Cardiac muscle cell (in vitro differentiated cells and primary cell): ENCODE data around the gene GNPTG. TPM values are rescaled to one million over a fixed set of nuclear protein-coding genes. Genes with fewer than 3 reads are reported as not detected.

ENCODE experiments used
- DNase-seq, 2 donors: peaks; one replicate each; pipeline versions ENCODE4 v3.0.0 to v3.0.0-alpha.2; 2010 to 2017; ENCODE audit warnings: low read depth in 1 of 2, low spot score in 1 of 2
- H3K27ac ChIP-seq: fragments of 200-600 bp; sonication (generic); 2 replicates; pipeline ENCODE4 v1.5.1; 2016
- H3K27me3 ChIP-seq: fragments of 200-600 bp; sonication (generic); 2 replicates; pipeline ENCODE4 v1.6.0; 2016; ENCODE audit warnings: control low read depth
- H3K36me3 ChIP-seq: fragments of 200-600 bp; sonication (generic); 2 replicates; pipeline ENCODE4 v1.5.1; 2016; ENCODE audit warnings: control low read depth
- H3K4me1 ChIP-seq: fragments of 200-600 bp; sonication (generic); 2 replicates; pipeline ENCODE4 v1.8.1; 2017; ENCODE audit warnings: low read depth, mild to moderate bottlenecking, mixed run types
- H3K4me3 ChIP-seq: fragments of 200-600 bp; sonication (generic); 2 replicates; pipeline ENCODE4 v1.5.1; 2016; ENCODE audit warnings: mild to moderate bottlenecking
- H3K9me3 ChIP-seq: fragments of 200-600 bp; sonication (generic); 2 replicates; pipeline ENCODE4 v1.5.1; 2017; ENCODE audit warnings: low read depth, mild to moderate bottlenecking, control low read depth
- polyA plus RNA-seq: library from polyadenylated mRNA; unstranded; fragments of >200 nt; fragmentation: Nextera tagmentation; extraction: Ambion mirVana; gene quantifications from 2 replicates; pipeline ENCODE4 v1.2.1, GENCODE V29; 2016
- total RNA-seq: library from RNA; depleted of rRNA; stranded (reverse); fragments of >200 nt; gene quantifications from 2 replicates; pipeline ENCODE4 v1.2.3, GENCODE V29; 2016
- TF ChIP-seq, protein P1 (sequence below): IDR thresholded peaks from 2 replicates; pipeline ENCODE4 v1.5.1; 2012; ENCODE audit warnings: low read depth, mild to moderate bottlenecking, low read length

The GNPTG gene
- total and polyA plus RNA-seq, 2 experiments from 2014 or later, result 57.0 to 60.3 TPM

GRCh38 chr16:1342526-1343427, 9.0 kb upstream of the GNPTG start:
- Histone ChIP-seq H3K4me1 (no peaks in the 10 kb centered on the region), H3K36me3 (no peaks in the 10 kb centered on the region), H3K4me3 (peak overlapping the region; percentile 29), H3K9me3 (no peaks in the 10 kb centered on the region), H3K27me3 (peaks cover 11% of the 10 kb centered on the region), H3K27ac (no peak overlapping the region)
- DNase-seq, result peak; percentile 83 to 99
- TF ChIP-seq, protein P1, sequence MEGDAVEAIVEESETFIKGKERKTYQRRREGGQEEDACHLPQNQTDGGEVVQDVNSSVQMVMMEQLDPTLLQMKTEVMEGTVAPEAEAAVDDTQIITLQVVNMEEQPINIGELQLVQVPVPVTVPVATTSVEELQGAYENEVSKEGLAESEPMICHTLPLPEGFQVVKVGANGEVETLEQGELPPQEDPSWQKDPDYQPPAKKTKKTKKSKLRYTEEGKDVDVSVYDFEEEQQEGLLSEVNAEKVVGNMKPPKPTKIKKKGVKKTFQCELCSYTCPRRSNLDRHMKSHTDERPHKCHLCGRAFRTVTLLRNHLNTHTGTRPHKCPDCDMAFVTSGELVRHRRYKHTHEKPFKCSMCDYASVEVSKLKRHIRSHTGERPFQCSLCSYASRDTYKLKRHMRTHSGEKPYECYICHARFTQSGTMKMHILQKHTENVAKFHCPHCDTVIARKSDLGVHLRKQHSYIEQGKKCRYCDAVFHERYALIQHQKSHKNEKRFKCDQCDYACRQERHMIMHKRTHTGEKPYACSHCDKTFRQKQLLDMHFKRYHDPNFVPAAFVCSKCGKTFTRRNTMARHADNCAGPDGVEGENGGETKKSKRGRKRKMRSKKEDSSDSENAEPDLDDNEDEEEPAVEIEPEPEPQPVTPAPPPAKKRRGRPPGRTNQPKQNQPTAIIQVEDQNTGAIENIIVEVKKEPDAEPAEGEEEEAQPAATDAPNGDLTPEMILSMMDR, result no peak

DNA sequence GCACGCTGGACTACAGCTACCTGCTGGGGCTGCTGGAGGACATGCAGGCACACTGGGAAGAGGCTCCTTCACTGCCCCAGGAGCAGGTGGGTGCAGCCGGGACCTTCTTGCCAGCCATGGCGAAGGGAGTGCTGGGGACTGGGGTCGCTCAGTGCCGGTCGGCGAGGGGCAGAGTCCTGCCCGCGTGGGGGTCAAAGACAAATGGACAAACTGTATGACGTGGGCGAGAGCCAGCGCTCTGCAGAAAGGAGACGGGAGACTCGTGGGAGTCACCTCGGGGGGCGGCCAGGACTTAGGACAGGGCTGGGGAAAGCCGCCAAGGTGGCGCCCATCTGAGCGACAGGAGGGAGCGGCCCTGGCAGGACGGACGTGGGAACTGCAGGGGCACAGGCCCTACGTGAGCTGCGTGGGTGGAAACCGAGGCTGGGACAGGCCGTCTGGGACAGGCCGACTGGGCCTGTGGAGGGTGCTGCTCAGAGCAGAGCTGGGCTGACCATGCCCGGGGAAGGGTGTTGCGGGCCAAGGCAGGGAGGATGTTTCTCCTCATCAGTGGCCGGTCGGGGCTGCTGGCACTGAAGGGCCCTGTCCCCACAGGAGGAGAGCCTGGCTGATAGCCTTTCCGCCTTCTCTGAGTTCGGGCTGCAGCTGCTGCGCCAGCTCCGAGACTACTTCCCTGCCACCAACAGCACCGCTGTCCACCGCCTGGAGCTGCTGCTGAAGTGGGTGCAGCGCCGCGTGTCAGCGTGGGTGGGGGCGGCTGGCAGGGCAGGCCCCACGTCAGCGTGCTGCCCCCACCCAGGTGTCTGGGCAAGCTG, 8.1 kb upstream of the GNPTG start:
- no peaks in the 10 kb centered on the region for H3K4me1 ChIP-seq
- peaks cover 8% of the 10 kb centered on the region for H3K27me3 ChIP-seq
- TF ChIP-seq, protein P1, result no peak
- no peaks in the 10 kb centered on the region for H3K9me3 ChIP-seq
- H3K36me3 ChIP-seq, result peaks cover 2% of the 10 kb centered on the region
- H3K4me3 ChIP-seq, result peak overlapping the region; percentile 29
- DNase-seq, result no peak
- no peak overlapping the region for H3K27ac ChIP-seq

GRCh38 chr16:1344499-1344898, 7.2 kb upstream of the GNPTG start:
- H3K27me3 ChIP-seq, result no peaks in the 10 kb centered on the region
- TF ChIP-seq, protein P1, result no peak
- no peaks in the 10 kb centered on the region for H3K4me1 ChIP-seq
- H3K27ac ChIP-seq, result no peak overlapping the region
- DNase-seq, result no peak
- H3K9me3 ChIP-seq, result no peaks in the 10 kb centered on the region
- peaks cover 11% of the 10 kb centered on the region for H3K36me3 ChIP-seq
- H3K4me3 ChIP-seq, result no peak overlapping the region

DNA sequence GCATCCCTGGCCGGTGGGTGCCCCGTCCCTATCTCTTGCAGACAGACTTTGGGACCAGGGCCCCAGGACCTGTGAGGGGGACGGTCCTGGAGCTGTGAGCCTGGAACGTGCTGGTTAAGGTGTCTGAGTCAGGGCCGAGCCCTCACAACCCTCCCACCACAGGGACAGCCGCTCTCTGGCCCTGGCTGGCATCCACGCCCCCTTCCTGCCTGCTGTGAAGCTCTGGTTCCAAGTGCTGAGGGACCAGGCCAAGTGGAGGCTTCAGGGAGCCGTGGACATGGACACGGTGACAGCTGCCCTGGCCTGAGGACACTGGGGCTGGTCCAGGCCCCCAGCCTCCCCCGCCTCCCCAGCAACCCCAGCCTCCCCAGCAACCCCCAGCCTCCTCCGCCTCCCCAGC, 6.6 kb upstream of the GNPTG start:
- Histone ChIP-seq H3K4me1 (no peaks in the 10 kb centered on the region), H3K36me3 (peaks cover 17% of the 10 kb centered on the region), H3K27me3 (no peaks in the 10 kb centered on the region), H3K4me3 (no peak overlapping the region), H3K9me3 (no peaks in the 10 kb centered on the region), H3K27ac (no peak overlapping the region)
- DNase-seq, result no peak
- TF ChIP-seq, protein P1, result no peak

DNA sequence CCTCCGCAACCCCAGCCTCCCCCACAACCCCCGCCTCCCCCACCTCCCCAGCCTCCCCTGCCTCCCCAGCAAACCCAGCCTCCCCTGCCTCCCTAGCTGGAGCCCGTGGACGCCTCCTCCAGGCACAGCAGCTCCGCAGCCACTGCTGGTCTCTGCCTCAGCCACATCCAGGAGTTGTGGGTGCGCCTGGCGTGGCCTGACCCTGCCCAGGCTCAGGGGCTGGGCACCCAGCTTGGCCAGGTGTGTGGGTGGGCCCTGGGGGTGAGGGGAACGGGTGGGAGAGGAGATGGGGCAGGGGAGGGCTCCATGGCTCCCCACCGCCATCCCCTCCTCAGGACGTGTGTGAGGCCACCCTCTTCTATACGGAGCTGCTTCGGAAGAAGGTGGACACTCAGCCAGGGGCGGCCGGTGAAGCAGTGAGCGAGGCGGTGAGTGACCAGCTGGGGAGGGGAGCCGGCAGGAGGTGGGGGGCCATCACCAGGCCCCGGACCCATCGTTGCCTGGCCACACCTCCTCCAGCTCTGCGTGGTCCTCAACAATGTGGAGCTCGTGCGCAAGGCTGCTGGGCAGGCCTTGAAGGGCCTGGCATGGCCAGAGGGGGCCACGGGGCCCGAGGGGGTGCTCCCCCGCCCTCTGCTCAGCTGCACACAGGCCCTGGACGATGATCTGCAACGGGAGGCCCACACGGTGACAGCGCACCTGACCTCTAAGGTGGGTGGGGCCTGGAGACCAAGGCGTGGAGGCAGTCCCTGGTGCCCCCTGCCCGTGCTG, 5.9 kb upstream of the GNPTG start:
- H3K27me3 ChIP-seq, result no peaks in the 10 kb centered on the region
- DNase-seq, result no peak
- H3K4me3 ChIP-seq, result no peak overlapping the region

More for the DNA sequence above, 5.9 kb upstream of the GNPTG start:
- TF ChIP-seq, protein P1, result no peak
- Histone ChIP-seq H3K9me3 (no peaks in the 10 kb centered on the region), H3K4me1 (no peaks in the 10 kb centered on the region), H3K36me3 (peaks cover 19% of the 10 kb centered on the region), H3K27ac (no peak overlapping the region)
